Stimulated activated CD4-positive, alpha-beta T cell treated with anti-CD3 and anti-CD28 coated beads, TNF-alpha, amount 100 ng/mL, for 48 hours (primary cell): Measurements from ENCODE around the gene STAM2.
"Not testable (repeated sequence)": the region's sequence is repeated elsewhere in the genome, so short reads cannot be mapped to it uniquely, and the experiment has no call there.

Source experiments
- DNase-seq, 3 donors: peaks; one replicate each; pipeline ENCODE4 v3.0.0-alpha.2; 2020; ENCODE audit warnings: low read depth in 3 of 3

The STAM2 gene

GRCh38 chr2:152107140-152107539 is 68.4 kb downstream of the STAM2 start:
- DNase-seq, result not testable (repeated sequence)

- no peak for DNase-seq
Observed at GRCh38 chr2:152106464-152106863, 69.1 kb downstream of the STAM2 start.

- no peak for DNase-seq
Observed at GRCh38 chr2:152103271-152103670, 72.3 kb downstream of the STAM2 start.

GRCh38 chr2:152100961-152101360 is 74.6 kb downstream of the STAM2 start:
- no peak for DNase-seq

GRCh38 chr2:152099367-152100050 is 76.1 kb downstream of the STAM2 start:
- no peak for DNase-seq

GRCh38 chr2:152098496-152099366 is 76.8 kb downstream of the STAM2 start, which contains the start of gene CACNB4:
CACNB4 (minus strand) TSS chr2:152099044.
- no peak for DNase-seq

GRCh38 chr2:152097801-152098495 is 77.6 kb downstream of the STAM2 start:
- DNase-seq, result no peak

GRCh38 chr2:152097290-152097800 is 78.2 kb downstream of the STAM2 start:
- DNase-seq, result no peak

GRCh38 chr2:152095146-152095545 is 80.4 kb downstream of the STAM2 start:
- DNase-seq, result no peak

GRCh38 chr2:152094014-152094413 is 81.5 kb downstream of the STAM2 start:
- DNase-seq, result no peak

- no peak for DNase-seq
Observed at GRCh38 chr2:152093464-152093863, 82.1 kb downstream of the STAM2 start.

- no peak for DNase-seq
Observed at GRCh38 chr2:152092095-152092494, 83.5 kb downstream of the STAM2 start.

- not testable (repeated sequence) for DNase-seq
Observed at GRCh38 chr2:152090726-152091125, 84.8 kb downstream of the STAM2 start.

GRCh38 chr2:152089238-152089637 is 86.3 kb downstream of the STAM2 start:
- no peak for DNase-seq

- DNase-seq, result no peak
Observed at GRCh38 chr2:152088006-152088405, 87.6 kb downstream of the STAM2 start.

GRCh38 chr2:152086231-152086630 is 89.3 kb downstream of the STAM2 start:
- no peak for DNase-seq

- DNase-seq, result no peak
Observed at GRCh38 chr2:152084076-152084475, 91.5 kb downstream of the STAM2 start.

GRCh38 chr2:152083202-152083875 is 92.2 kb downstream of the STAM2 start:
- DNase-seq, result no peak

- no peak for DNase-seq
Observed at GRCh38 chr2:152078662-152079061, 96.9 kb downstream of the STAM2 start.

GRCh38 chr2:152078023-152078422 is 97.5 kb downstream of the STAM2 start:
- DNase-seq, result no peak

GRCh38 chr2:152075461-152076050 is 100.0 kb downstream of the STAM2 start:
- DNase-seq, result no peak
